ENCODE measurements around the gene GRB7. TPM values are rescaled to one million over a fixed set of nuclear protein-coding genes. Genes with fewer than 3 reads are reported as not detected.
A peak's percentile ranks its signal among the peaks of the same experiment; 100 is the strongest.

The GRB7 gene
- total and polyA plus RNA-seq, 2 experiments from 2014 or later, result not detected

DNA sequence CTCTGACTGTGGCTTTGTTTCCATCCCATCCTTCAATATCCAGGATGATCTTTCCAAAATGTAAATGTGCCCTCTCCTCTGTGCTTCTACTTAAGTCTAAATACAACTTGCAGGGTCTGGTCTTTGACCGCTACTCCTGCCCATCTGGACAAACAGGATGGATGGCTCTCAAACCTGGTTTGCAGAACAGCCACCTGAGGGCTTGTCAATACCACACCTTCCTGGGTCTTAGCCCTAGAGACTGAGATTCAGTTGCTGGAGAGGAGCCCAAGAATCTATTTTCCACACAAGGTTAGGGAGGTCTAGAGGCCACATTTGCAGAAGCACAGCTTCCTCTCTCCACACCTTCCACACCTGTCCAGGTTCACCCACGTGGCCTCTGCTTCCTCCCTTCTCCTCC is 1.9 kb upstream of the GRB7 start:
- Histone ChIP-seq H3K27me3 (replicated peaks; ENCODE audit: insufficient read depth) (peaks cover 4% of the 10 kb centered on the region; the same call in 1 of the 2 replicates), H3K9me3 (ENCODE audit: low read depth) (no peaks in the 10 kb centered on the region), H4K20me1 (ENCODE audit: insufficient read depth) (no peaks in the 10 kb centered on the region), H3K36me3 (ENCODE audit: low read depth) (no peaks in the 10 kb centered on the region), H3K4me1 (ENCODE audit: insufficient read depth) (peaks cover 17% of the 10 kb centered on the region), H2AFZ (no peak overlapping the region), H3K9ac (no peak overlapping the region), H3F3A (ENCODE audit: insufficient read depth) (no peaks in the 10 kb centered on the region), H3K79me2 (ENCODE audit: insufficient read depth) (no peaks in the 10 kb centered on the region), H3K4me2 (ENCODE audit: unreplicated experiment) (no peak overlapping the region), H3K4me3 (no peak overlapping the region), H3K27ac (no peak overlapping the region), H3K9me2 (ENCODE audit: insufficient read depth) (no peaks in the 10 kb centered on the region)
- no peak for TF ChIP-seq EZH2phosphoT487 (IDR thresholded peaks at IDR 0.05; ENCODE audit: insufficient read depth, low read depth)
- TF ChIP-seq EZH2 (IDR thresholded peaks at IDR 0.05; ENCODE audit: insufficient read depth, poor library complexity, severe bottlenecking), result no peak
- no peak for DNase-seq
- WGBS, 2 experiments (ENCODE audit: low coverage in 1 of 2, low lambda C conversion rate in 2 of 2, missing lambda C conversion rate in 2 of 2), result 61 to 67% methylated on average over 2 of the region's 2 CpGs
- in situ Hi-C loops (cut with MboI), result no loop called here

DNA sequence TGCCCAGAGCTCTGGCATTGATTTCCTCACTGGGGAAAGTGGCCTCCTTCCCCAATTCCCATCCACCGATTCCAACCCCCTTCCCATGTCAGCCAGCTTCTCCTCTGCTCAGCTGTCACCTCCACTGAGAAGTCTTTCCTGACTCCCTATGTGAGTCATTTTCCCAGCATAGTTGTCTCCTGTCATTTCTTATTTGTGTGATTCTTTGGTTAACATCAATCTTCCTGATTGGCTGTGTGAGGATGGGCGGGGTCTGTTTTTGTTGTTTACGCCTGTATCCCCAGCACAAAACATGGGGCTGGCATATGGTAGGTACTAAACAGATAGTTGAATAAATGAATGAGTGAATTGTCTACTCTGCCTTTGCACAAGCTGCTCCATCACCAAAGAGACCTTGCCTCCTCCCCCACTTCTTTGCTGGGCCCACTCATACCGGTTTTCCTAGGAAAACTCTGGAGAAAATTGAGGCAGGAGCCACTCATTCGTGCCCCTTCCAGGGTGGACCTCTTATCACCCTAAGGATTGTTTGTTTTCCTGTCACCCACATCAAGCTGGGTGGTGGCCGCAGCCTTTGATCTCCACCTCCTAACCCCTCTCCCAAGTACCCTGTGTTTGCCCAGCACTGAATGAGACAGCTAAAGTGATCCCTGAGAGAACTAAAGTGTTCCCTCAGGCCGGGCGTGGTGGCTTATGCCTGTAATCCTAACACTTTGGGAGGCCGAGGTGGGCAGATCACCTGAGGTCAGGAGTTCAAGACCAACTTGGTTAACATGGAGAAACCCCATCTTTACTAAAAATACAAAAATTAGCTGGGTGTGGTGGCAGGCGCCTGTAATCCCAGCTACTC is 1.2 kb upstream of the GRB7 start:
- H3K27ac ChIP-seq, result no peak overlapping the region
- no peaks in the 10 kb centered on the region for H3F3A ChIP-seq (ENCODE audit: insufficient read depth)
- peaks cover 20% of the 10 kb centered on the region for H3K4me1 ChIP-seq (ENCODE audit: insufficient read depth)
- H3K9ac ChIP-seq, result no peak overlapping the region
- TF ChIP-seq EZH2 (IDR thresholded peaks at IDR 0.05; ENCODE audit: insufficient read depth, poor library complexity, severe bottlenecking) (no peak), EZH2phosphoT487 (IDR thresholded peaks at IDR 0.05; ENCODE audit: insufficient read depth, low read depth) (no peak)
- 72 to 75% methylated on average over 10 of the region's 10 CpGs for WGBS, 2 experiments (ENCODE audit: low coverage in 1 of 2, low lambda C conversion rate in 2 of 2, missing lambda C conversion rate in 2 of 2)
- no peaks in the 10 kb centered on the region for H4K20me1 ChIP-seq (ENCODE audit: insufficient read depth)
- DNase-seq, result no peak
- H2AFZ ChIP-seq, result no peak overlapping the region
- no peaks in the 10 kb centered on the region for H3K36me3 ChIP-seq (ENCODE audit: low read depth)
- no peaks in the 10 kb centered on the region for H3K9me3 ChIP-seq (ENCODE audit: low read depth)
- H3K9me2 ChIP-seq (ENCODE audit: insufficient read depth), result no peaks in the 10 kb centered on the region
- peaks cover 4% of the 10 kb centered on the region; the same call in 1 of the 2 replicates for H3K27me3 ChIP-seq (replicated peaks; ENCODE audit: insufficient read depth)
- no peak overlapping the region for H3K4me2 ChIP-seq (ENCODE audit: unreplicated experiment)
- no peak overlapping the region for H3K4me3 ChIP-seq
- in situ Hi-C loops (cut with MboI), result no loop called here
- no peaks in the 10 kb centered on the region for H3K79me2 ChIP-seq (ENCODE audit: insufficient read depth)

DNA sequence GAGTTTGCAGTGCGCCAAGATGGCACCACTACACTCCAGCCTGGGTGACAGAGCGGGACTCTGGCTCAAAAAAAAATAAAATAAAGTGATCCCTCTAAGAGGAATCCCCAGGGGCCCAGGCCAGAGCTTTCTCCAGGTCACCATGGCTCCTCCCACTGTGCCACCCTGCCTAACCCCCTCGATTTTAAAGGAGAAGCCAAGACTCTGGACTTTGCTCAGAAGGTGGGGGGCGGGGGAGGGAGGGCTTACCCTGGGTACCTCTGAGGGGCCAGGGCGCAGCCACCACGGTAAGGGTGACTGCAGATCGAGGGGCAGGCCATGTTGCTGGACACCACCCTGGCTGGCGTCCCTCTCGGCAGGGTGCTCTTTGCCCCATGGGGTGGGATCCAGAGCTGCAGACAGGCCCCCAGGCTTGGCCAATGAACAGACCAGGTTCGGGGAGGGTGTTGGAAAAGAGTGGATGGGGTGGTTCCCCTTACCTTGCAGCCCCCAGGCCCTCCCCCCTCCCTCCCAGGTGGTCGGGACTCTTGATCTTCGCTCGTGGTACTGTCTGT is 455 bp upstream of the GRB7 start:
- Histone ChIP-seq H3K27ac (no peak overlapping the region), H3K36me3 (ENCODE audit: low read depth) (no peaks in the 10 kb centered on the region), H3K4me3 (no peak overlapping the region), H2AFZ (no peak overlapping the region), H3K9me3 (ENCODE audit: low read depth) (no peaks in the 10 kb centered on the region), H3K27me3 (replicated peaks; ENCODE audit: insufficient read depth) (peaks cover 4% of the 10 kb centered on the region; the same call in 1 of the 2 replicates), H3F3A (ENCODE audit: insufficient read depth) (no peaks in the 10 kb centered on the region), H4K20me1 (ENCODE audit: insufficient read depth) (no peaks in the 10 kb centered on the region), H3K4me1 (ENCODE audit: insufficient read depth) (peaks cover 20% of the 10 kb centered on the region), H3K79me2 (ENCODE audit: insufficient read depth) (no peaks in the 10 kb centered on the region), H3K9me2 (ENCODE audit: insufficient read depth) (no peaks in the 10 kb centered on the region), H3K4me2 (ENCODE audit: unreplicated experiment) (no peak overlapping the region), H3K9ac (no peak overlapping the region)
- TF ChIP-seq EZH2 (IDR thresholded peaks at IDR 0.05; ENCODE audit: insufficient read depth, poor library complexity, severe bottlenecking), result no peak
- TF ChIP-seq EZH2phosphoT487 (IDR thresholded peaks at IDR 0.05; ENCODE audit: insufficient read depth, low read depth), result no peak
- in situ Hi-C loops (cut with MboI), result no loop called here
- WGBS, 2 experiments (ENCODE audit: low coverage in 1 of 2, low lambda C conversion rate in 2 of 2, missing lambda C conversion rate in 2 of 2), result 61 to 73% methylated on average over 10 to 13 of the region's 13 CpGs
- DNase-seq, result no peak

DNA sequence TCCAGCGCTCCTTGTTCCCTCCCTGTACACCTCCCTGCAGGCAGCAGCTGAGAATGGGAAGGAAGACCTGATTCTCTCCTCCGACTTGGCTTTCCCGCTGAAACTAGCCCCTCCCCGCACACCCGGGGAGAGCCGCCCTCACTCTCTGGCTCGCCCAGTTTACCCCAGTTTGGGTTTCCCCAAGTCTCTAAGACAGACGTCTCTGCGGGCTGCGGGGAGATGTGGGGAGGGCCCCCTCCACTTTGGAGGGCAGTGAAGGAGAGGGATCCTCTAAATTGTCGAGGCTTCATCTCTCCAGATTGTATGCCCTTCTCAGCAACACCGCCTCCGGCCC is 797 bp downstream of the GRB7 start:
- in situ Hi-C loops (cut with MboI), result no loop called here
- TF ChIP-seq EZH2phosphoT487 (IDR thresholded peaks at IDR 0.05; ENCODE audit: insufficient read depth, low read depth), result no peak
- TF ChIP-seq EZH2 (IDR thresholded peaks at IDR 0.05; ENCODE audit: insufficient read depth, poor library complexity, severe bottlenecking), result no peak
- Histone ChIP-seq H3K9me3 (ENCODE audit: low read depth) (no peaks in the 10 kb centered on the region), H3K4me3 (no peak overlapping the region), H2AFZ (peak overlapping the region; percentile 68), H3K9ac (no peak overlapping the region), H3K4me2 (ENCODE audit: unreplicated experiment) (no peak overlapping the region), H3F3A (ENCODE audit: insufficient read depth) (no peaks in the 10 kb centered on the region), H3K36me3 (ENCODE audit: low read depth) (no peaks in the 10 kb centered on the region), H3K27ac (no peak overlapping the region), H3K79me2 (ENCODE audit: insufficient read depth) (no peaks in the 10 kb centered on the region), H3K27me3 (replicated peaks; ENCODE audit: insufficient read depth) (peaks cover 4% of the 10 kb centered on the region; the same call in 1 of the 2 replicates), H3K4me1 (ENCODE audit: insufficient read depth) (peaks cover 20% of the 10 kb centered on the region), H3K9me2 (ENCODE audit: insufficient read depth) (no peaks in the 10 kb centered on the region), H4K20me1 (ENCODE audit: insufficient read depth) (no peaks in the 10 kb centered on the region)
- WGBS, 2 experiments (ENCODE audit: low coverage in 1 of 2, low lambda C conversion rate in 2 of 2, missing lambda C conversion rate in 2 of 2), result 0 to 2% methylated on average over 12 to 13 of the region's 13 CpGs
- DNase-seq, result no peak

Measured in GM23248 (cell line).